ENCODE data around the gene CDC37.

DNA sequence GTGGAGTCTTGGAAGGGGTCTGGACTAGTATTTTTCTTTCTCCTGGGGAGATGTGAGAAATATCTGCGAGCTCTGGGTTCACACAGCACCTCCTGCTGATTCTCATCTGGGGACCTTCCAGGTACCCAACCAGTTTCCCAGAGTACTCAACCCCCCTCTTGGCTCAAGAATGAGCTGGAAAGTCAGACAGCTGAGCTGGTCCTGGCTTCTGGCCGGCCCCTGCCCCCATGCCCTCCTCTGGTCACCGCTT lies 14.8 kb upstream of the CDC37 start:
- TF ChIP-seq EZH2 (IDR thresholded peaks at IDR 0.05) = no peak
- TF ChIP-seq, protein P1, sequence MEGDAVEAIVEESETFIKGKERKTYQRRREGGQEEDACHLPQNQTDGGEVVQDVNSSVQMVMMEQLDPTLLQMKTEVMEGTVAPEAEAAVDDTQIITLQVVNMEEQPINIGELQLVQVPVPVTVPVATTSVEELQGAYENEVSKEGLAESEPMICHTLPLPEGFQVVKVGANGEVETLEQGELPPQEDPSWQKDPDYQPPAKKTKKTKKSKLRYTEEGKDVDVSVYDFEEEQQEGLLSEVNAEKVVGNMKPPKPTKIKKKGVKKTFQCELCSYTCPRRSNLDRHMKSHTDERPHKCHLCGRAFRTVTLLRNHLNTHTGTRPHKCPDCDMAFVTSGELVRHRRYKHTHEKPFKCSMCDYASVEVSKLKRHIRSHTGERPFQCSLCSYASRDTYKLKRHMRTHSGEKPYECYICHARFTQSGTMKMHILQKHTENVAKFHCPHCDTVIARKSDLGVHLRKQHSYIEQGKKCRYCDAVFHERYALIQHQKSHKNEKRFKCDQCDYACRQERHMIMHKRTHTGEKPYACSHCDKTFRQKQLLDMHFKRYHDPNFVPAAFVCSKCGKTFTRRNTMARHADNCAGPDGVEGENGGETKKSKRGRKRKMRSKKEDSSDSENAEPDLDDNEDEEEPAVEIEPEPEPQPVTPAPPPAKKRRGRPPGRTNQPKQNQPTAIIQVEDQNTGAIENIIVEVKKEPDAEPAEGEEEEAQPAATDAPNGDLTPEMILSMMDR (IDR thresholded peaks at IDR 0.05) = no peak
- no peak for TF ChIP-seq EZH2phosphoT487 (IDR thresholded peaks at IDR 0.05)

All from neural progenitor cell (in vitro differentiated cells).